Activated CD8-positive, alpha-beta memory T cell treated with anti-CD3 and anti-CD28 coated beads, Interleukin-2, amount 50 U/mL, for 48 hours (primary cell): ENCODE results near the gene TBC1D22A.

Experiments used
- DNase-seq: peaks from one replicate; pipeline ENCODE4 v3.0.0-alpha.2; 2020

The TBC1D22A gene

GRCh38 chr22:47150426-47150825 is 388.0 kb downstream of the TBC1D22A start:
- no peak for DNase-seq

DNA sequence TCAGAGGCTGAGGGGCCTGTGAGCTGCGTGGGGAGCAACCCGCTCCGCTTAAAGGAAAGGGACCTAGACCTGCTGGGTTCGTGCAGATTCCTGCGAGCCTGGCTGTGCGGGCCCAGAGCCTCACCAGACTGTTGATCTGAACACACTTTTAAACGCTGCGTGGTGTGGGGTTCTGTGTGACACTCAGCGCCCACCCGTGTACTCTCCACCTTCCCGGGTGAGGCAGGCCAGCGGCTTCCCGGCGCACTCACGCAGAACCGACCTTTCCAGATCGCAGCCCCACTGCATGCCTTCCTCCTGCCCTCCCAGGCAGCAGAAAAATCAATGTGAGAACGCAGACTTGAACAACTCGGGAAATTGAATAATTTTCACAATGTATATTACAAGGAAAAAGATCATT is 388.6 kb downstream of the TBC1D22A start:
- DNase-seq = no peak

DNA sequence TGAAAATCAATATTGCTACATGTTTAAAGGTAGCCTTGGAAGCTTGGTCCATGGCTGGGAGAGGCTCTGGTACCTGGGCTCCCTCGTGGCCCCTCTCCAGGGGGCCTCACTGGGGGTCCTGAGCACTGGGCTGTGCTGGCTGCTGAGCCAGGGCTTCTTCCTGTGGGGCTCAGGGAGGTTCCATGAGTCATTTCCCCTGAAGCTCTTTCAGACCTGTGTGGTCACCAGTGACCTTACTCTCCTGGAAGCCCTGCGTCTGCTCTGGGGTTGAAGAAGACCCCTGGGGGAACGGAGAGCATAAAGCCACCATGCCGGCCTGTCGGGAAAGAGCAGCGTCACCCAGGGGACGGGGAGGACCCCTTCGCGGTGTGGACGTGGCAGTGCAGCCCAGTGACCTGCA is 389.0 kb downstream of the TBC1D22A start:
- DNase-seq = no peak

GRCh38 chr22:47152236-47152635 is 389.8 kb downstream of the TBC1D22A start:
- DNase-seq = no peak

GRCh38 chr22:47152938-47153337 is 390.5 kb downstream of the TBC1D22A start:
- DNase-seq = no peak

- DNase-seq = no peak
These were observed 391.5 kb downstream of the TBC1D22A start for GRCh38 chr22:47153854-47154525.

GRCh38 chr22:47154621-47155081 is 392.2 kb downstream of the TBC1D22A start:
- no peak for DNase-seq

DNA sequence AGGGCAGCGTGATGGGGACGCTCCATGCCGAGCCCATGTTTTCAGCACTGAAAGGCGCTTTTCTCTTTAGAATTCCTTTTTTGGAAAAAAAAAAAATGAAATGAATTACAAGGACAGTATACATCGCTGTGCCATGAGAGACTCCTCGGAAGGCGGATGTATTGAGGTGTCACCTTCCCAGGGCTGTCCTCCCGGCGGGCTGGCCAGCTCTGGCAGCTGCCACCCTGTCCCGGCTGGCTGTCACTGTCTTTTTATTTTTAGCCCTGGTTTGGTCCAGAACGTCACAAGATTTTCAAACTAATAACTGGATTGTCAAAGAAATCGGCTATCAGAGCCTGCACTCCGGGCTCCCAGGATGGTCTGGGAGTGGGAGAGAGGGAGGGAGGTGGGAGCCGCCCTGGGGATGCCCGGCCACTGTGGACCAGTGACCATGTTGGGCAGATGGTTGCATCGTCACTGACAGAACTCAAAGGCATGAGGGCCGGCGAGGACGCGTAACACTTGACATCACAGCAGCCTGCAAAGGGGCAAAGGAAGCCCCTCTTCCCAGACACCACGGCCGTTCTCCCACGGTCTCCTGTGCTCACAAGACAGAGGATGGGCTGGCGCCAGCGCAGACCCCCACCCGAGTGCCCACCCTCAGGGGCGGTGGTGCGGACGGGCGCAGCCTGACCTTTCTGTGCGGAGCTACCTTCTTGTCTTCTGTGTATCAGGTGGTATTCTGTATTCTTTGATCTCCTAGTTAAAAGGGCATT is 392.9 kb downstream of the TBC1D22A start:
- no peak for DNase-seq

GRCh38 chr22:47155912-47156311 is 393.5 kb downstream of the TBC1D22A start:
- DNase-seq = no peak

DNA sequence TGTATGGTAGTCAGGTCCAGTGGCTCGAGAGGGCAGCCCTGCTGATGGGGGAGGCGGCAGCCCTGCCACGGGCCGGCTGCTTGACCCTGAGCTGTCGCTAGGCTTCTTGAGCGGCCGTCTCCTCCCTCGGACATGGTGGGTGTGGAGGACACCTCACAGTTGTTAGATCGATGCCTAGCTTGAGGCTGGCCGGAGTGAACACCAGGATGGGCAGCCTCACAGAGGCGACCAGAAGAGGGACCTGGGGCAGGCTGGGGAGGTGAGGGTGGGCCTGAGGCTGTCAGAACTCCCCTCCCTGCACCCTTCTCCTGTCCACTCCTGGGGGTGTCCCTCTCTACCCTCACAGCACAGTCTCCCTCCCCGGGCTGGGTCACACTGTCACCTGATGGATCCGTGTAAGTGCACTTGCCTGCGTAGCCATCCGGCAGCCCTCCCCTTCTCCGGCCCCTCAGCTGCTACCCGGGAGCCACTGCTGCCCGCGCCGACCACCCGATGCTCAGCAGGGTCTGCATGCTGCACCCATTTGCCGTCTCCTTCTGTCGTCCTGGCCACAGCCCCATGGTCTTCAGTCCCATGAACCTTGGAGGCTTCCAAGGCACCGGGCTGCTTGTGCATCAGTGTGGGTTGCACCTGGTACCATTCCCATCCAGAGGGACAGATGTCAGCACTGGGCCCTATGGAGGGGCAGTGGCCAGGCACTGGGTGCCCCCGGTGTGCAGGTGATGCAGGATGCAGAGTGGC is 394.1 kb downstream of the TBC1D22A start:
- no peak for DNase-seq

GRCh38 chr22:47157093-47157420 is 394.6 kb downstream of the TBC1D22A start:
- no peak for DNase-seq

- no peak for DNase-seq
These were observed 395.2 kb downstream of the TBC1D22A start for GRCh38 chr22:47157486-47158270.

DNA sequence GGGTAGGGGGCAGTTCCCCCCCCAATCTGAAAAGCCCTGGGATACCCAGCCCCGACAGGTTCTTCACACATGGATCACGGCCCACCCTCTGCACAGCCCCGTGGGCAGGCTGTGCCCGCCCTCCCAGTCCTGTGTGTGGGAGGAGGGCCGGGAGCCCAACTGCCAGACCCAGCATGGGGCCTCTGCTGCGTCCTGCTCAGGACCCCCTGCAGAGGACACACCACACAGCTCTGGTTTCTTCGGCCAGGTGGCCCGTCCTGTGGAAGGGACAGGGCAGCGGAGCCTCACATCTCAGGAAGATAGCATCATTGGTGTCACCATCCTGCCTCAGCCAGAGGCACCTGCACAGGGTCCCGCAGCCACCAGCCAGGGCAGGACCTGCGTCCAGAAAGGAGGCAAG is 396.0 kb downstream of the TBC1D22A start:
- no peak for DNase-seq

- DNase-seq = no peak
These were observed 397.1 kb downstream of the TBC1D22A start for GRCh38 chr22:47159592-47159991.

- no peak for DNase-seq
These were observed 397.7 kb downstream of the TBC1D22A start for GRCh38 chr22:47160141-47160541.

- no peak for DNase-seq
These were observed 398.5 kb downstream of the TBC1D22A start for GRCh38 chr22:47160781-47161520.

GRCh38 chr22:47161631-47162030 is 399.2 kb downstream of the TBC1D22A start:
- DNase-seq = no peak

DNA sequence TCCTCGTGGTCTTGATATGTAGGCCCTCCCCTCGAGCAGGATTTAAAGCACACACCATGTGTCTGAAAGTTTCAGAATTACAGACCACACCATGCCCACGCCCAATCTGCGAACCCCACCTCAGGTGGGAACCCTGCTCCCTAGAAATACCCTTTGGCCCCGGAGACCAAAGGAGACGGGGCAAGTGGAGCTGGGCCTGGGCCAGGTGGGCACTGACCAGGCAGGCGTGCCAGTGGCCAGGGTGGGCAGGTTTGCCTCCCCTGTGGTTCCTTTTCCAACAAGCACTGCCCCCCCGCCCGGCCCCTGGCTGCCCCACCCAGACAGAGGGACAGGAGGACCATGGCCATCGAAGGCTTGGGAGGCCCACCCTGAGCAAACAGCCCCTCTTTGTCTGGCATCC is 400.4 kb downstream of the TBC1D22A start:
- DNase-seq = no peak

DNA sequence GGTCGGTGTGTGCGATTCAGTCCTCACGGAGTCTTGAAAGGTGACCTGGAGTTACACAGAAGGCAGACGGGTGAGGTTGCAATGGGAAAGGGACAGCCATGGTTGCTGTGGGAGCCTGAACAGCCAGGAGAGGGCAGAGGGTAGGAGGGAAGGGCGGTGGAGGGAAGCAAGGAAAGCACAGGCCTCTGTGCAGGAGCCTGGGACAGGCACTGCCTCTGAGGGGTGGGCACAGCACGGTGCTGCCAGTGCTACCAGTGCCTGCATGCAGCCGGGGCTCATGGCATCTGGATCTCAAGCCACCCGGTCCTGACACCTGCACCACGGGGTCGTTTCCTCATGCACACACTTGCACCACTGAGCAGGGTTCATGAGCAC is 401.0 kb downstream of the TBC1D22A start:
- DNase-seq = no peak

DNA sequence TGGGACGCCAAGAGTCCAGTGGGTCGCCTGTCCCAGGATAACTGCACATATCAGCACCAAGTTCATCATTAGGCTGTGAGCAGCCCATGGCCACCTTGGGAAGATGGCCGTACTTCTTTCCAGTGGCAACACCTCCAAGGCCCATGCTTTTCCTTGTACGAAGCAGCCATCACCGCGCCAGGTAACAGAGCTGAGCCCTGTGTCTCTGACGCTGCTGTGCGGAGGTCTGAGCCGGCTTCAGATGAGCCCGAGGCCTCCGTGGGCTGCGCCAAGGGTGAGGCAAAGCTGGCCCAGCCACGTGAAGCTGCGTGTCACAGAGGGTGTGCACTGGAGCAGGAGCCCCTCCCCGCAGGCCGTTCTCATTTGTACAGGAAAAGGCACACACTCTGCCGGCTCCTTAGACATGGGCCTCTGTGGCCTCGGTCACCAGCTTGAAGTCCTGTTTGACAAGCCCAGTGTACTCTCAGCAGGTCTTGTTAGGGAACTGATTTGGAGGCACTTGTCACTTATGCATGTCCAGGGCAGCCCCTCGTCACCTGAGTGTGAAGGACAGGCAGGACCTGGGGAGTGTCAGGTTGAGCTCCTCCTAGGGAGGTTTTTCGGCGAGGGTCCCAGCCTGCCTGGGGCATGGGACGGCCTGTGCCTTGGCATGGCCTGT is 401.5 kb downstream of the TBC1D22A start:
- DNase-seq = no peak

DNA sequence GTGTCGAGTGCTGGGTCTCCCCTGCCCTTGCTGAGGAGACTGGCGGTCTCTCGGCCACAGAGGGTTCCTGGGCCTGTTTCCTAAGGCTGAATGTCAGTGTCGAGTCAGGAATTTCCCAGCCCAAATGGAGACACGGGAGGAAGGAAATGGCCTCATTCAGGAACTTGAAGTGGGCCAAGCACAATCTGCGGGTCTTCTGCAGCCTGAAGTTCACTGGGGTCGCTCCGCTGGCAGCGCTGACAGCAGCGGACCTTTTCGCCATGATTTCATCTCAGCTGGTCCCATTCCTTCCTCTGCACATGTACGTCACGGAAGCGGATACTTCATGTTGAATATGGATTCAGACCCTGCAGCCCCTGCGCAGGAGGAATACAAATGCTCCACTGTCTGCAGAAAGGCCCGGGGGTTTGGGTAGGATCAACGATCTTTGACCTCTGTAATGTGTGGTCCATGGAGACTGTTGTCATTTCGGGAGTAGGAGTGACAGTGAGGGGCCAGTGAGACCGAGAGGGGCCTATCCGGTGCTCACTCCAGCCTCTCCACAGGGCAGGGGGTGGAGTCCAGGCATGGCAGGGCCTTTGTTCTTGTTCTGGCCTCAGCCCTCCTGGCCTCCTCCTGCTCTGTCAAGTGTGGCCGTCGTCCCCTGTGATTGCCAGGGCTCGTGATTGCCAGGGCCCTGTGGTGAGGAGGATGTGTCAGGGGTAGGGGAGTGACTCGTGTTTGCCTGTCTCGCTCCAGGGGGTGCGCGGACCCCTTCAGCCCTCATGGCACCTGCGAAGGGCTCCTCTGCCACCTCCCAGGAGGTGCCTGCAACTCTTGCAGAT is 402.3 kb downstream of the TBC1D22A start:
- no peak for DNase-seq
